DMS153 treated with DMSO at 0.1 percent for 48 hours (cell line): ENCODE data around the gene GPC6.

Experiments
- DNase-seq: peaks from one replicate; lab custom pipeline; 2025; ENCODE audit not compliant: unreplicated experiment; lab: John Stamatoyannopoulos, UW

Gene GPC6

DNA sequence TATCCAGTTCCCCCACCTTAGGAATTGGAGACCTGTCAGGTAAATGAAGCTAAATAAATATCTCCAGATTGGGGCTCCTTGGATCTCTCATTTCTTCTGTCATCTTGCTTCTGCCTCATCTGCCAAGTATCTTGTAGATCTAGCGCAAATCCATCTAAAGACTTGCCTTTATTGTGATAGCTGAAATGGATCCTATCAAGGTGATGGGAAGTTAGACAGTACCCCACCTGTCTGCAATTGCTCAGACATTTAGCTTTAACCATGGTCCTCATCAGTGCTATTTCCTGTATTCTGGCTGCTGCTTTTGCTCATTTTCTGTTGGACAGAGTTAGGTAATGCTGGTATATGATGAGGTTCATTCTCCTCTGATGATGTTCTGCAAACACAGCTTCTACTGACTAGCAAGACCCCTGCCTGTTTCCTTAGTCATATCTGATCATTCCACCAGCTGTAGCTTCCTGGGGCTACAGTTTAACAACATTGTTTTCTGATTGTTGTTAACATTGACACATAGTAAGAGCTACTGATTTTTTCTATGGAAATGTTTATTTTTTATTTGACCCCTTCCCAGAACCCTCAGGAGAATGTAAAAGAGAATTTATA, 912.9 kb downstream of the GPC6 start:
- no peak for DNase-seq

DNA sequence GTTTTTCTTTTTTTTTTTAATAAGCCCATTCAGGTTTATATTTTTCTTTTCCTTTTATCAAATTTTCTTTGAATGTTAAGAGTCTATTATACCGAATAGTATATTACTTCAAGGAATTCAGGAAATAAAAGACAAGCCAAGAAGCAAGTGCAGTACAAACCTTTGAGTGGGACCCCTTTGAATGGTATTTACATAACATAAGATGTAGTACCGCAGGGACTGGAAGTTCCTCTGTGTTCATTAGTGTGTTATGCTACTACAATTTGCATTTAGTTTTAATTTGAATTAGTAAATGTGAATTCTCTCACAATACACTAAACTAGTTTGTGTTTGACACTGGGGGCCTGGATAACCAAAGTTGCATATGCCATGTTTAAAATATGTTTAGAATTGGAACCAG, 913.4 kb downstream of the GPC6 start:
- no peak for DNase-seq

DNA sequence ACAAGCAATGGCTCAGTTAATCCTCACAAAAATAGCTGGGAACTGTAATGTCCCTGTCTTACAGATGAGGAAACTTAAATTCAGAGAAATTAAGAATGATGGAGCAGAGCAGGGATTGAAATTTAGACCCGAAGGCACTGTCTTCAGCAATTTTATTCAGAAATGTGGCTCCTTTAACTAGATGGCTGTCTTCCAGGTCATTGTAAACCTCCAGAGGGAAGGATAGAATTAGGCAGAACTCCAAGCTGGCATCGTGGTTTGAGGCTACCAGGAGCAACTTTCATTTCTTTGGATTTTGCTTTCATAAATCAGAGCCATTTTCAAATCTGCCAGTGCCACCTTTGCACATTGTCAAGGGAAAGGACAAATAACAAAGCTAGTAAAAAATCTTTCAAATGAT, 913.9 kb downstream of the GPC6 start:
- no peak for DNase-seq

DNA sequence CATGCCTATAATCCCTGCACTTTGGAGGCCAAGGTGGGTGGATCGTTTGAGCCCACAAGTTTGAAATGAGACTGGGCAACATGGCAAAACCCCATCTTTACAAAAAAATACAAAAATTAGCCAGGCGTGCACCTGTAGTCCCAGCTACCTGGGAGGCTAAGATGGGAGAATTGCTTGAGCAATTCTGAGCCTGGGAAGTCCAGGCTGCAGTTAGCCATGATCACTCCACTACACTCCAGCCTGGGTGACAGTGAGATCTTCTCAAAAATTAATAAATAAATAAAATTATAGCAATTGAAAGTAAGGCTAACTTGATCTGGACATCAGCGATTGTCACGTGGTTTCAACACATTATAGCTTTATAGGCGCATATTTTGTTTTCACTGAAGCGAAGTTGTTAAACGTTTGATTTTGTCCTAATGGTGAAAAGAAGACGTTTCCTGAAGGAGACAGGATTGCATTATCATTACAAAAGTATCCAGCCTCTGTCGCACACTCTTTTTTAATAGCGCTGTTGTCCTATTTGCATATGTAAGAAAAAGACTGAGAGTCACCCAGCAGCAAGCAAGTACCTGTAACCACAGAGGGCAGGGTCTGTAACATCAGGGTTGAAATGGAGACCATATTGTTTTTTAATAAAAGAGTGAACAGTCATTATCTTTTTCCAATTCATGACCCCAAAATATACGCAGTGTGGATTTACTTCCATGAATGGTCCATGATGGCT, 917.2 kb downstream of the GPC6 start:
- no peak for DNase-seq

DNA sequence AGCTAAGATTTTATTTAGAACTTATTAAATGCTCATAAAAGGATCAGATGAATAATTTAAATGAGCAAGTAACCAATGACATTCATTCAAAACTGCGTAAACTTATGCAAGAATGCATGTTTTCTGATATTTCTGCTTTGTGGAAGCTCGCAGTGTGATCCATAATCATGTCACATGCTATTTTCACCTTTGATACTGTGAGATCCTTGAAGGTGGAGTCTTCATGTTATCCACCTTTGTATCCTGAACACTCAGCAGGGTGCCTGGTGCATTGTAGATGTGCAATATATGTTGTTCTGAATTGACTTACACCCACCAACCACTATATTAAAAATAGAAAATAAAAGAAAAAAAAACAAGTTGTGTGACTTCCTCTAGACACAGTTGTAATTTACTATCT, 919.4 kb downstream of the GPC6 start:
- DNase-seq, result no peak

DNA sequence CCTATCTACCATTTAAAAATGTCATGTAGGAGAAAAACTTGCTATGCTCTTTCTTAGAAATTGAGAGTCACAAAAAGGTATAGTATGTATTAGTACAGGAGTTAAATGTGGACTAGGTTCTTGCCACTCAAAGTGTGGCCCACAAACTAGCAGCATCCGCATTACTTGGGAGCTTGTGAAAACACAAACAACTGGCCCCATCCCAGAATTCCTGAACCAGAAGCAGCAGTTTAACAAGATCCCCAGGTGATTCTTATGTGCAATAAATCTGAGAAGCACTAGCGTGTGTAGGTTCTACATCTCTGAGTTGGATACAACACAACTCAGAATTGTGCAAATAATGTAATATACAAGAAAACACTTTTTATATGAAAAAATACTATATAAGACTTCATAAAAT, 927.0 kb downstream of the GPC6 start:
- DNase-seq, result no peak

DNA sequence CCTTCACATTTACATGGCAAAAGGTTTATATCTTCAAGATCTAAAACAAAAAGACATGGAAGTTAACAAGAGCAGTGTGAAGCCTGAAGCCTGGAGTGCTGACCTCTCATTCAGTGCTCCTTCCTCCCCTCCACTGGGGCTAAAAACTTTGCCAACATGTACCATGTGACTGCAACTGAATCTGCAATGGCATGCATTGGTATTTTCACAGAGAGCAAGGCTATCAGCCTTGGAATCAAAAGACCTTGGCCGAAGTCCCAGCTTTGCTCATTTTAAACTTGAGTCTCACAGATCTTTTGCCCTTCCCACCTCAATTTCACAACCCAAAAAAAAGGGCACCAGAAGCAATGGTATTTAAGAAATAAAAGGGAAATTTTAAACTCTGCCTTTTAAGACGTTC, 927.8 kb downstream of the GPC6 start:
- no peak for DNase-seq

DNA sequence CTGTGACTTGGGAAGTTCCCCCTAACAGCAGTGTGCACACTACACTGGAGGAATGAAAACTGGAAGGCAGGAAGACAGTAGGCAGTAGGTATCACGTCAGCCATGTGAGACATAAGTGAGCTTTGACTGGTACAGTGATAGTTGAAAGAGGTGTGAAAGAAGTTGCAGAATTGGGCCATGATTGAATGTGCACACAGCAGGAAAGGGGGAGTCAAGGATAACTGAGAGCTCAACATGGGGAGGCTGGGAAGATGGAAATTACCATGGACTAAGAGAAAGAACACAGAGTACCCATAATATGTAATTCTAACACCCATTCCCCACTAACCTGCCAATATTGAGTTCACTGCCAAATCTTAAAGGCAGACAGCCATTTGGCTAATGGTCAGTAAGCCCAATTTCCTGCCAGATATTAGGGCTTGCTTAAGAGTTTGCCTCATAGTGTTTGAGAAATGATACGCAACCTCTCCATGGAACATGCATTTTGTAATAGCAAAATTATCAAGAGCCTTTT, 931.2 kb downstream of the GPC6 start:
- no peak for DNase-seq

DNA sequence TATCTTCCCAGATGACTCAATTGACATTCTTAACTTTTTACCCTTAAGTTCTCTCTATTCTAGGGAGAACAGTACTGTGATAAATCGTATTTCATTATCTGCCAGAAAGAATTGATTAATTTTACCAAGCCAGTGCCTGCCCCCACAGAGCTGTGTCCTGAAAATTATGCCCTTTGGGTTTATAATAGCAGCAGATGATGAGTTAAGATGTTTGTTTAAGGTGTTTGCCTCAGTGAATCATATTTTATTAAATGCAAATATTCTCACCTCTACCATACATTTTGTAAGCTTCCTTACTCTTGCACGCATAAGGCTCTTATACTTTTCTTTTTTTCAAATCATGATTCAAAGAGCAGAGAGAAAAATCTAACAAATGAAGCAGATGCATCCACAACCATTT, 934.3 kb downstream of the GPC6 start:
- DNase-seq, result no peak

DNA sequence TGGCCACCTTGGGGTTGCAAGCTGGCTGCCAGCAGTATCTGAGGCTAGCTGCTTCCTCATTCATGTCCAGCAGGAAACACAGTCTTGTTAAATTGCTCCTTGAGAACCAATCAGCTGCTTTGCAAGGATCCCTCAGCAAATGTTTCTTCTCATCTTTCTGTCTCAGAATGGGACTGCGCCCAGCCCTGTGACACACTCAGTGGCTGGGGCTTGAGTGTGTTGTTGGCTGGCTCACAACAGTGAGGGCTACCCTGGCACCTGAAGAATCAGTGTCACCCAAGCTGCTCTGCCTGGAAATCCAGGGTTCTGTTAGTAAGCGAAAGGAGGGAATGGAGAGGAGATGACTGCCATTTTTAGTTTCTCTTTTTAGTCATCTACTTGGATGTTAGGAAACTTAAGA, 935.7 kb downstream of the GPC6 start:
- DNase-seq, result no peak

DNA sequence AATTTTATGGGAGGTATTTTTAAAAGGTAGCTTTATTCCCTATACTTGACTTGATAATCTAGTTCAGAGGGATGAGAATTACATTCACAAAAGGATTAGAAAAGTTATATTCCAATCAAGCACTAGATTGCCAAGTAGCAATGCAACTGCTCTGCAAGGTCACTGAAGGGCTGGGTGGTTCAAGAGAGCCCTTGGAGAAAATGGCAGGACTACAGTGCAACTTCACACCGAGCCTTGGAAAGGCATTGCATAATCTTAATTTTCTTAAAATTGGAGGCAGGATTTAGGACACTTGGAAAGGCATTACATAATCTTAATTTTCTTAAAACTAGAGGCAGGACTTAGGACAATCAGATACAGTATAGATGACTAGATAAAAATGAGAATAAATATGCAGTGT, 936.9 kb downstream of the GPC6 start:
- no peak for DNase-seq

DNA sequence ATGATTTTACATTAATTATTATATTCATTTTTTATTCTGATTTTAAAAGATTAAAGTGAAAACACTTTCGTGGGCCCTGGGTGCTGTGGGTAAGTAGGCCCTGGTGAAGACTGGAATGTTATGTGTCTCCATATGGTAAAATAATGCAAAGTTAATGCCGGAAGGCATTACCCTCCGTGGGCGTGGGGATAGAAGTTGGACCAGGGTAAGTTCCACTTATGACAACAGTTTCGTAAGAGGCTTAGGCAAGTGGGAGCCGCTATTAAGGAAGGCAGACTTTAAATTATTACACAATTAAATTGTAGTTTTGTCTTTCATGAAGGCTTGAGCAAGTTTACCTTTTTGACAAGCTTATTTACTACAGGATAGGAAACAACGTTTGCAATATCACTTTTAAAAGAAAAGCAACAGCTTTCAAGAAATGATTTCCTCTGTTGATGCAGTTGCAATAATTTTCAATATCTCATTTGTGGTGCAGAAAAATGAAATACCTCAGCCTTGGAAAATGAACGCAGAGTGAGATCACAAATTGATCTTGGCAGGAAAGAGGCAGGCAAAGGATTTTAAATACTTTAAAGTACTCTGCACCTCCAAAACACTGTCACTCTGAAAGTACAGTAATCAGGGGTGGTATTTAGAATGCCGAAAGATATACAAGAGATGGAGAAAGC, 942.3 kb downstream of the GPC6 start:
- no peak for DNase-seq

DNA sequence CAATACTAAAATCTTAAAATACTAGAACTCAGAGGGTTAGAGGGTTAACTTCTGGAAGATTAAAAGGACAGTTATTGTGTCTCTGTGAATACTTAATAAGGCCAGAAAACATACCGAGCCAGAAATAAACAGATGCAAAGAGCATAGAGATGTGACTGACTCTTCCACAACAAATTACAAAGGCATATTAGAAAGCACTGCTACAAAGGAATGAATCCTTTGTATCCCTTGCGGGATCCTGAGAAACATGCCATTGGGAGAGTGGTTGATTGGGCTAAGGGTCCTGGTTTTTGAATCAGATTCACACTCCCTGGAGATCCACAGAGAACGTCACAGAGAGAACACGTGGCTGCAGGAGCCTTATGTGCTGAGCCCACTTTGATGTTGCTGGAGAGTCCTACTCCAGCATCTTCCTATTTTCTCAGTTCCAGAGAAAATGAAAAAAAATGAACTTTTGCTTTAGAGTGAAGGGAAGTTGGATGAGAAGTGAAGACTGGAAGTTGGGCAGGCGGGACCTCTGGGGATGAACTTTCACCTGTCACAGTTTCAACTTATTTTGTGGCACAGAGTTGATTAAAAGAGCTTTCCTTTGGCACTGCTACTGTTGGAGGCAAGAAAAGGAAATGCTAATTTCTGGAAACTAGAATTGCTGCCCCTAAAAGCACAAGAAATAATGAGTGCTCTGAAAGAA, 943.0 kb downstream of the GPC6 start:
- DNase-seq, result no peak

DNA sequence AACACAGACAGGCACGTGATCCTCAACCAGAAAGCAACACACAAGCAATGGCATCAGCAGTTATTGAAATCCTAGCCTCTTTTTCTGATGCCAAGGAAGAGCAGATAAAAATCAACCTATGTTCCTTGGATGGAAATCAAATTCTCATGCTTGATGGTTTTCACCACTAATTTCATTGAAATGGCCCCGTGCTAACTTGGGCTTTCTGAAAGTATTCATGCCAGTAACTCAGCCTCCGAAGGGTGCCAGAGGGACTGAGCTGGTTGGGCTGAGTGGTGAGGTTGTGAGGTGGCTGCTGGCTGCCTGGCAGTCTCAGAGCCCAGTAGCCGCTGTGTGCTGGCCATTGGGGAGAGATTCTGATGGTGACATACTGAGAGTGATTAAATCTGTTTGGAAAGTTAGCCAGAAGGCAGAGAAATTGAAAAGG, 943.6 kb downstream of the GPC6 start:
- no peak for DNase-seq

DNA sequence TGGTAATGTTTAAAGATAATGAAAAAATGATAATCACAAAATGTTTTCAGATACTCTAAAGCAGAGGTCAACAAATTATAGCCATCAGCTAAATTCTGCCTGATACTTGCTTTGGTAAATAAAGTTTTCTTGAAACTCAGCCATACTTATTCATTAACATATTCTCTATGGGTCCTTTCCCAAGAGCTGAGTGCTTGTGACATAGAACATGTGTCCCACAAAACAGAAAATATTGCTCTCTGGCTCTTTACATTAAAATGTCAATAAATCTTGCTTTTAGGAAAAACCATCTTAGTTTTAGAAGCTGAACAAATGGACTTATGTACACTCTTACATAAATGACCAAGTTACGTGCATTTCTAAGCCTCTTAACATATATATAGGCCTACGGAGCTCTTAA, 945.8 kb downstream of the GPC6 start:
- no peak for DNase-seq

DNA sequence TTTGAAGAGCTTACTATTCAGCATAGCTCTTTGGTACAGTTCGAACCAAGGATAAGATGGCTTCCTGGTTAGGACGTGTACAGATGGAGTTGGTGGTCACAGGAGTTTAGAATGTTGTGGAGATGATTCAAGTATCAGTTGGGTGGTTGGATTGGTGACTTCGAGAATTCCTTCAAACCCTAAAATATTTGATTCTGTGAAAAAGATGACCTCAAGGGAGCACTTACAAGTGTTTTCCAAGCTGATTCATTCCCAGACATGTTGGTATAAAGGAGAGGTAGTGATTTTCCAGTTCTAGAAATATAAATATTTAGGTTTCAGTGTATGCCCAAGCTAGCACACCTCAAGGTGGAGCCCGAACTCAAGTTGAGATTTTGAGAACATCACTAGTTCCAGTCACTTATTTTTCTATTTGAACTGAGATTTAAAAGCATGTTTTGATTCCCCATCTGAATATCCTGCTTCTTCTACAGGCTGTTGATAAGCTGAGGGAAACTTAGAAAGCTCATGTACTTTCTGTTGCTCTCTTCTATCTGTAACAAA, 946.8 kb downstream of the GPC6 start:
- no peak for DNase-seq

DNA sequence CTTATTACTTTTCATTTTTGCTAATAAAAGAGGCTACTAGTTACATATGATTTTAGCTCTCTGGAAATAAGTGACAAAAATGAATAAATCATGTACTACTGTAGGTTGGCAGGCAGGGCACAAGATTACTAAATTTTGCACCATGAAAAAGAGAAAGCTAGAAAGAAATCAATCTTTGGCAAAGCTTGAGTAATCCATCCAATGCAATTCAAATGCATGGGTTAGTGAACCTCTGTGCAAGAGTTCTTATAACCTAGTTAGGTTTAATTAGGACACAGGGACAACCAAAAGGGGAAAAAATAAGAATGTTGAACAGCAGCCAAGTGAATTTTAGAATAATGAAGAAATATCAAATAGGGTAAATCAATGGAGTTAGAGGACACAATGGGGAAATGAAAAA, 947.4 kb downstream of the GPC6 start:
- DNase-seq, result no peak

DNA sequence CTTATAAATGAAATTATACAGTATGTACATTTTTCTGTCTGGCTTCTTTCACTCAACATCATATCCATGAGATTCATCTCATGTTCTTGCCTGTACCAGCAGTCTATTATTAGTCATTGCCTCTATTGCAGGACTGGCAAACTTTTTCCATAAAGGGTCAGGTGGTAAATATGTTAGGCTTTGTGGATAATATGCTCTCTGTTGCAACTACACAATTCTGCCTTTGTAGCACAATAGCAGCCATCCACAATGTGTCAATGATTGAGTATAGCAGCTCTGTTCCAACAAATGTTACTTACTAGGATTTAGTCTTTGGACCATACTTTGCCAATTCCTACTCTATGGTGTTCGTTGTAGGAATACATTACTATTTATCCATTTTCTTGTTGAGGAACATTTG, 948.5 kb downstream of the GPC6 start:
- DNase-seq, result no peak

DNA sequence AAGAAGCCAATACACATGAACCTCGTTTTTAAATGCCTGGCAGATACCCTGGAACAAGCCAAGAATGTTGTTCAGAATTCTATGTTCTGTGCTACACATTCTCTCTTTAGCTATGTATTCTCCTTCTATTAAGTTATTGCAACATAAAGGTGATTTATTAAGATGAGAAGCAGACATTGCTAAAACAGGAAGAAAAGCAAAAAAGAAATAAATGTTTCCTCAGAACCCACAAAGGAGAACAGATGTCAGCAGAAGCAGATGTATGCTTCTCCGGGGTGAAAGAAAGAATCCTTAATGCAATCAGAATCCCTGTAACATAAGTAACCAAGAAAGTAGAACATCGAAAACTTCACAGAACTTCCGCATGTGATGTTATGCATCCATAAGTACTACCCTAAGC, 950.0 kb downstream of the GPC6 start:
- no peak for DNase-seq

DNA sequence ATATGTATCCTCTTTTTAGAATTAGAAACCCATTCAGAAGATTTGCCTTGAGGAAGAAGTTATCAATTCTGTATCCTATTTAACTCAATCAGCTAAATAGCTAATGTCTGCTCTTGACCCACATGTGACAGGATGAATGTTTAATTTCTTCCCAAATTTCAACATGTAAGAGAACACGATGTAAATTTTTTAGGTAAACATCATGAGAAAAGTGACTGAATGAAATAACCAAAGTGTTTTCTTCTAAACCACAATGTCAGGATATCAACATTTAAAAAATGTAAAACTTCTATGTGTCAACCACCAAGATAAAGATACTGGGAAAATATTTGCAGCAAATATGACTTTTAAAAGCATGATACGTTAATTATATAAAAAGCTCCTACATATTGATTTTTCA, 950.4 kb downstream of the GPC6 start:
- DNase-seq, result no peak

DNA sequence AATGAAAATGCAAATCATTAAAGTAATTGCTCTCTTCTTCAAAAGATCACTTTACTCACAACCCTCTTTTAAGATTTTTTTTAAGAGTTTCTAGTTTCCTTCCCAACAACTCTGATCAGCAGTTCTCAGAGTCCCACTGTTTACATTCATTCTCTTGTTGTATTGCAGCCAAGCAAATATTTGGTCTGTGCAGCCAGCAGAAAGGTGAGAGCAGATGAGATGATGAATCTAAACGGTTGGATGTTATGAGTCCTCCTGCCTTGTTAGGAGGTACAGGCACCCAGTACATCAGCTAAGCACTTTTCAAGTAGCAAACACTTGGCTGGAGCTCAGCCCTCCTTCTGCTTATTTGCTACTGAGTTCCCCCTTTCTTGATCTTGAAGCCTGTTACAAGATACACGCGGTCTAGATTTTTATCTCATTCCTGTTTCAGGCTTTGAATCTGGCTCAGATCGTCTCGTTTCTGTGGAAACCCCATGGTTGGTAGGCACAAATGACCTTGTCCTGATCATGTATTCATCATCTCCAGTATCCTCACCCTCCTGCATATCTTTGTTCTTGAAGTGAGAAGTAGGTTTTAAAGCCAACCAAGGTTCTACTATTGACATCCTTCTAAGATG, 952.1 kb downstream of the GPC6 start:
- peak; percentile 26 for DNase-seq
